HG03280 (cell line): ENCODE data around the gene CACNA1C.
"Not testable (repeated sequence)": the region's sequence is repeated elsewhere in the genome, so short reads cannot be mapped to it uniquely, and the experiment has no call there.

Experiments used
- ATAC-seq: cut with Tn5 transposase; IDR thresholded peaks from one replicate; pipeline ENCODE4 v1.9.1; 2021; ENCODE audit warnings: mild to moderate bottlenecking, moderate library complexity; ENCODE audit not compliant: unreplicated experiment

The CACNA1C gene

DNA sequence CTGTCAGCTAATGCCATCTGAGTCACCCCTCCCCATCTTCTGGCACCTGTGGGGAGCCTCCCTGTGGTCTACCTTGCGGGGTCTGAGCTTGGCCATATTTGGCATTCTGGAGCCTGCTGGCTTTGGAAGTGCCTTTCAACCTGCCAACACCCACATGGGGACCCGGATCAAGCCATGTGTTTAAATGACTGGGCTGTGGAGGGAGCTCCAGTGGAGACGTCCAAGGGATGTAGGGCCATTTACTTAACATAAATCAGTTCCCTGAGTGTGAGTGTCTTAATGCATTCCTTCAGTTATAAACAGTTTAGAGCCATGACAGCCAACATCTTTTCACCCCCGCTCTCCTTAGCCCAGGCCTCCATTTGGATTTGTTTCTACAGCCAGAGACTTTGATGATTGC lies 22.0 kb downstream of the CACNA1C start:
- ATAC-seq: no peak

DNA sequence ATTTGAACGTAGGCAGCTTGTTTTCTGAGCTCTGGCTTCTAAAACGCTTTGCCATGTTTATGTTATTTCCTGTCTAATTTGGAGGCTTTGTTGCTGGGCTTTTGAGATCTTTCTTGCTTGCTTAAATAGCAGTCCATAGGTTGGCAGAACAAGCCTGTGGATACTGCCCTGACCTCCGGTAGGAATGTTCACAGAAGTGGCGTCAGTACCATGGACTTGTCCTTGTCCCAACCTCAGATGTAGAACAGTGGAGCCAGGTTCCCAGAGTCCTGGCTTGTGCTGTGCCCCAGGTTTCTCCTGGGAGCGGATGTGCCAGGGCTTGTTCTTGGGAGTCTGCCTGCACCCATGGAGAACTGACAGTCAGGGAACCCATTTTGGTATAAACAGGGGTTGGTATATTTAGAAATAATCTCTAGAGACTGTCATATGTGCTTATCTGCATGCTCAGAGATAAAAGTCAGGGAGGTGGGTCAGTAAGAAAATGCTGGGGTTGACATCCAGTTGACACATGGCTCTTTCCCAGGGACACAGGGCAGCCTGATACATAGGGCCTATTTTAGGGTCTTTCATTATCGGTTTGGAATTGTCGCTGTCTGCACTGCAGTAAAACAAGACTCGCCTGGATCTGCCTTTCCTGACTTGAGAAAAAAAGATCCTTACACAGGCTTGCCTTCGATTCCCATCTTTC lies 22.9 kb downstream of the CACNA1C start:
- no peak for ATAC-seq

GRCh38 chr12:2076196-2076570 lies 23.4 kb downstream of the CACNA1C start:
- ATAC-seq: no peak

DNA sequence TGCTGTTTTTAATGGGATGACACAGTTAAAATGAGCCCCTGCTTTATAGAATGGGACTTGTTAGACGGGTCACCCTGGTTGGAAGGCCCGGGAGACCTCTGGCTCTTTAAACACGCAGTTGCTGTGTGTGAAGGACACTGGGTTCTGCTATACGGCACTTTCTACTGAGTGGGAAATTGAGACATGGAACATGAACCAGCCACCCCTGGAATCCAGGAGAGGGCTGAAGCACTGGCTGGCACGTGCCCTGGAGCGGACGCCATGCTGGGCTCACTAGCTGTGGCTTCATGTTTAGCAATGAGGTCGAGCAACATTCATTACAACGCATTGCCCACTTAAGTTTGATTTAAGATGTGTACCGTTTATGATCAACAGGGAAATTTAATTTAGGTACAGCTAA lies 23.9 kb downstream of the CACNA1C start:
- ATAC-seq: no peak

- no peak for ATAC-seq
Observed at GRCh38 chr12:2080604-2081003, 27.8 kb downstream of the CACNA1C start.

DNA sequence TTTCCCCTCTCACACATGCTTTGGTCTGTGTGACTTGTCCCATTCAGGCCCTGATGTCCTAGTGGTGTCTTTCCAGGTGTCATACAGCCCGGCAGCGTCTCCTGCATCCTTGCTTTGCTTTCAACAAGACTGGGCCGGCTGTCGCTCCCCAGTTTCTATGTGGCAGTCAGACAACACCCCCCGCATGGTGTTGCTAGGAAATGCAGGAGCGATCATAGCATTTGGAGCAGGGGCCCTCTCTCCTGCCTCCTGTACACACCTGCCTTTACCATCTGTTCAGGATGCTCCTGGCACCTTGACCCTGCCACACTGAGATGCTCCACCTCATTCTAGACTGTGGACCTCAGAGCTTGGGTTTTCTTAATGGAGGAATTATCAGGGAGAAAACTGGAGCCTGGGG lies 29.5 kb downstream of the CACNA1C start:
- ATAC-seq: no peak

GRCh38 chr12:2083008-2083407 lies 30.2 kb downstream of the CACNA1C start:
- ATAC-seq: no peak

DNA sequence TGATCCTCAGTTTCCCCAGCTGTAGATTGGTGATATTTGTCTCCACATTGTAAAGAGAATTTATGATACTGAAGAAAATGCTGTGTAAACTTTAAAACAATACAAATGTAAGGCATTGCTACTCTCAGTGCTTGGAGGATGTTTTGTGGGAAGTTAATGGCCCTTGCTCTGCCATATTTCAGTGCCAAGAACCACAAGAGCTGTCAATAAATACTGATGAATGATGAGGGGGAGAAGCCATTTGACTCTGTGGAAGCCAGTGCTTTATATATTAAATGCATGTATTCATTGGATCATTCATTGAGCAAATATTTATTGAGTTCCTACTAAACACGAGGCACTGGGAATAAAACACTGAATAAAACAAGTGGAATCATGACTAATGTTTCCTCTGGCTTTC lies 30.8 kb downstream of the CACNA1C start:
- no peak for ATAC-seq

DNA sequence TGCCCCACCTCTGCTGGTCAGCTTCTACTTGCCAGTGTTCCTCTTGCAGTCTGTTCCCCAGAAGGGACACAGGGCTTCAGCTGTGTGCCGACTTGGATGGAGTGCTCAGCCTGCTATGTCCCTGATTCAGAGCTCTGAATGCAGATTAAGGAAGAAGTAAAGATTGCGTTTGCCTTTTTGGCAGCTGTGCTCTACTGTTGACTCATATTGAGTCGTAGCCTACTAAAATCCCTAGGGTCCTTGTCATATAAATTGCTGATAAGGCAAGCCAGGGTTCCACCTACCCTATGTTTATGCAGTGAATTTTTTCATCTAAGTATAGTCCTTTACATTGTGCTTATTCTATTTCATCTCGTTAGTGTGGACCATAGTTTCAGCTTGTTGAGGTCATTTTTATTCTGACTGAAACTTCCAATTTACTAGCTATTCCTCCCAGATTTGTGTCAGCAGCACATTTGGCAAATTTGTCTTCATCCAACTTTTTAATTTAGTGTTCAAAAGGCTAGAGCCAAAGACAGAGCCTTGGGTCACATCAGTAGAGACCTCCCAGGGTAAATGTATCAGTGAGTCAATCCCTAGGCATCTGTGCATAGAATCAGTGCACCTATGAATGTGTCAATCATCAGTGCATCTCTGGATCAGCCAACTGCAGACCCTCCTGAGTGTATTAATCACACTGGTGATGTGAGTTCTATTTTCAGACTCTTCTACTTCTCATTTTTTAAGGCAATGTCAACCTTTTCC lies 31.9 kb downstream of the CACNA1C start:
- no peak for ATAC-seq

DNA sequence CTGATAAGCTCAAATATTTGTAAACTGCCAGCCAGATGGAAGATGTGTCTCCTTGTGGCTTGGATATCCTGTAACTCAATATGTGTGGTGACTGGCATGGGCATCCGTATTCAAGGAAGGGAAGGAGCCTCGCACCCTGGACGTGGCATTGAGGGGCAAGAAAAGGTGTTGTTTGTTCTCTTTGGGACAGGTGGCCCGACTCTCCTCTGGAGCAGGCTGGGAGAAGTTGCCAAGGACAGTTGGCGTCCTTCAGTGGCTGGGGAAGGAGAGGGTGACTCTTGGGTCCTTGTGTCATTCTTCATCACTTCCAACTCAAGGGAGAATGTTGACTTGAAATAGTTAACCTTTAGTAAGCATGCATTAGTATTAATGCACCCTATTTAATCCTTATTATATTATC lies 39.6 kb downstream of the CACNA1C start:
- no peak for ATAC-seq

DNA sequence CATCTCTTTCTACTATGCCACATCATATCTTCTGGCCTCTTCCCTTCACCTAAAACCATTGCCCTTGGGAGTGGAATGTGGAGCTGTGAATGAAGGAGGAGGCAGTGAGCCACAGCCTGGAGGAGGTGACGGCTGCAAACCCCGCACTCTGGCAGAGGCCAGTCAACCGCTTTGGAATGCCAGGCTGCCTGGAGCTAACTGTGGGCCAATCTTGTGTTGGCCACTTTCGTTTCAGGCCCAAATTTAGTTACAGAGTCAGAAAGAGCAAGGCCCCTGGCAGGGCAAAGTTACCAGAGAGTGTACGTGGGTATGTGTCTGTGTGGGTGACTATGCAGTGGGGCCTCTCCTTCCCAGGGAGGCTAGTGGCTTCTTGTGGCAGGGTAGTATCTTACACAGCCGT lies 40.1 kb downstream of the CACNA1C start:
- no peak for ATAC-seq

- ATAC-seq: no peak
Observed at GRCh38 chr12:2094597-2094996, 41.8 kb downstream of the CACNA1C start.

DNA sequence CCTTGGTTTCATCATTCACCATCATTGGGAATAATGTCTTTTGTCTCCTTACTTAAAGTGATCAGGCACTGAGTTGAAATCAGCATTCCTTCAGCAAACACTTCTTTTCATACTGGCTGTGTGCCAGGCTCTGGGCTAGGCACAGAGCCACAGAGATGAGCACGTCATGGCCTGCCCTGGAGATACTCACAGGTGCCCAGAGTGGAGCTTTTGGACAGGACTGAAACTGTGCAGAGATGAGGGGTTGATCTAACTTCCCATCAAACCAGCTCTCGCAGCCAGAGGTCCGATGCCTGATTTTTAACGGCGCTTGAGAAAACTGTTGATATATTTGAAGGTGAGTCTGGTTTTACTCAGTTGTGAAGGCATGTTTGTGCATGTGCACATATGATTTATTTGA lies 43.1 kb downstream of the CACNA1C start:
- no peak for ATAC-seq

DNA sequence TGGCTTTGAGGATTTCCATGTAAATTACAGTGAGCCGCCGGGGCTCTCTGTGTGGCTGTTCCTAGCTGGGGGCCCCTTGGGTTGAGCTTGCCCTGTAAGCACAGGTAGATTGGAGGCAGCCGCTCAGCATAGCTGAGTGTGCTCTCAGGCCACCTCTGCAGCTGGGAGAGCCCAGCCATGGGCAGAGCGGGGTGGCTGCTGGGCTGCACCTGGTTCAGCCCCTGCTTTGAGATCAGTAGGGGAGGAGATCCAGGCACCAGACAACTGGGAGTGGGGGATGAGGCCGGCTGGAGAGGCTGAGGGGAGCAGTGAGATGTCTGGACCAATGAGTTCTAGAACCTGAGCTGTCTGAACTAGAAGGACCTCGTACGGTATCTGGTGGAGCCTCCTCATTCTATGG lies 44.8 kb downstream of the CACNA1C start:
- no peak for ATAC-seq

DNA sequence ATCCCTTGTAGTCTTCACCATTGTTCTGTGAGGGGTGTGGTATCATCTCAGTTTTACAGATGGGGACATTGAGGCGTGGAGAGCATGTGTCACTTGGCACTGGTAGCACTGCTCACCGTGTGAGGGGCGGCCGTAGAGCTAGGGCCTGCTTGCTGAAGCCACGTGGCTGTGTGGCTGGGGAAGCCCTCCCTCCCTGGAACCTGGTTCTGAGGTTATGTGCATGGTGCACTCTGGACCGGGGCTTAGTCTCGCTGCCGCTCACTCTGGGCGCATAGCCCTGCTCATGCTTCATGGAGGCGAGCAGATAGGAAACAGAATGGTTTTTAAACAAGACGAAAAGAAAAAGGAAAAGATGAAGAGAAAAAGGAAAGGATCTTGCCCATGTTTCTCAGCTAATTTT lies 46.1 kb downstream of the CACNA1C start:
- ATAC-seq: no peak

GRCh38 chr12:2099595-2099994 lies 46.8 kb downstream of the CACNA1C start:
- ATAC-seq: no peak

GRCh38 chr12:2101359-2101758 lies 48.6 kb downstream of the CACNA1C start:
- no peak for ATAC-seq

DNA sequence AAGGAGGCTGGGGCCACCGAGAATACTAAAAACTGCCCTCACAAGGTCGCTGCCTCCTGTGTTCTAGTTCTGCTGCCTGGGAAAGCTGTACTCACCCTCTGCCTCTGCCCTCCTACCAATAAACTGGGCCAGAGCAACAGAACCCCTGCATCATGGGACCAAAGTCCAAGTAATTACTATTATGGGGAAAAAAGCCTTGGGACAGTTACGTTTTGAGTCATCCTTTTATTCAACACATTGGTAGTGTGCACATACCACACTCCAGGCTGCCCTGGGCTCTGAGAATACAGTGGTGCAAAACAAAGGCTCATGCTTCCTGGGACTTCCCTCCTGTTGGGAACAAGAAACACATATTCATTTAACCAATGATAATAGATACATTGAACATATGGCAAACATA lies 49.0 kb downstream of the CACNA1C start:
- ATAC-seq: no peak

- not testable (repeated sequence) for ATAC-seq
Observed at GRCh38 chr12:2102736-2103135, 49.9 kb downstream of the CACNA1C start.

DNA sequence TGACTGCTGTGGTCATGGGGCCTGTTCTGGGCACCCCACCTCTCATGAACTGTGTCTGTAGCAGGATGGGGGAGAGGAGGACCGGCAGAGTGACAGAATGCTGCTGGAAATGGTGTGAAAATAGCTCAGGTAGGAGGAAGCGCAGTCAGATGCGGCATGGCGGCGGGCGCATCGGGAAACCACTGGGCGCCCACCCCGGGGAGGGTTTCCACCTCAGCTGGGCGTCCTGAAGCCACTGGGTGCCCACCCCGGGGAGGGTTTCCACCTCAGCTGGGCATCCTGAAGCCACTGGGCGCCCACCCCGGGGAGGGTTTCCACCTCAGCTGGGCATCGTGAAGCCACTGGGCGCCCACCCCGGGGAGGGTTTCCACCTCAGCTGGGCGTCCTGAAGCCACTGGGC lies 52.6 kb downstream of the CACNA1C start:
- ATAC-seq: not testable (repeated sequence)

DNA sequence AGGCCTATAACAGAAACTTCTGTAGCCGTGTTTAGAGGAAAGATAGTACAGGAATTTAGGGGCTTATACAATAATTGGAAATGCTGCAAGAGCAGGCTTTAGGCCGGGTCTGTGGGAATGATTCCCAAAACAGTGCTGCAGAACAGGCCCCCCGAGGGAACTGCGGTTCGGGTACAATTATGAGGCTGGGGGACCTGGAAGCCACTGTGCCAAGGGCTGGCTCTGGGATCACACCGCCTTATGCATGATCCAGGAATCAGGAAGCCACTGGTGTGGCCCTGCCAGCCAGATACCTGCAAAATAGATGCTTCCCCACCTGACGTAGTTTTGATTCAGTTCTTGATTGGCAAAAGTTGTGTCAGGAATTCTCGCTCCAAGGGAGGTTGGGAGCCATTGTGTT lies 55.4 kb downstream of the CACNA1C start:
- ATAC-seq: no peak

- ATAC-seq: no peak
Observed at GRCh38 chr12:2108975-2109671, 56.3 kb downstream of the CACNA1C start.
